Endodermal cell (in vitro differentiated cells): ENCODE results near the gene PARVB. TPM values are rescaled to one million over a fixed set of nuclear protein-coding genes. Genes with fewer than 3 reads are reported as not detected.

ENCODE experiments used
- DNase-seq: peaks from one replicate; pipeline ENCODE4 v3.0.0-alpha.2; 2017
- H3K27ac ChIP-seq: 2 replicates; pipeline ENCODE4 v1.5.1; 2013; ENCODE audit warnings: mild to moderate bottlenecking, low read depth, low read length, moderate library complexity
- H3K27me3 ChIP-seq: 2 replicates; pipeline ENCODE4 v1.6.1; 2013; ENCODE audit warnings: mild to moderate bottlenecking, low read length, moderate library complexity; ENCODE audit not compliant: insufficient read depth, control insufficient read depth, poor library complexity, severe bottlenecking
- H3K36me3 ChIP-seq: 2 replicates; pipeline ENCODE4 v1.7.0; 2013; ENCODE audit warnings: mild to moderate bottlenecking, low read length, moderate library complexity; ENCODE audit not compliant: control insufficient read depth, insufficient read depth
- H3K4me1 ChIP-seq: one replicate; pipeline ENCODE4 v1.7.0; 2013; ENCODE audit warnings: low read length; ENCODE audit not compliant: control insufficient read depth, insufficient read depth
- H3K4me3 ChIP-seq: 2 replicates; pipeline ENCODE4 v1.5.1; 2013; ENCODE audit warnings: mild to moderate bottlenecking, low read length, moderate library complexity
- H3K9ac ChIP-seq: 2 replicates; pipeline ENCODE4 v1.6.1; 2013; ENCODE audit warnings: mild to moderate bottlenecking, low read length, moderate library complexity; ENCODE audit not compliant: poor library complexity, severe bottlenecking; ENCODE audit errors: extremely low read depth
- H3K9me3 ChIP-seq: 2 replicates; pipeline ENCODE4 v1.6.1; 2013; ENCODE audit warnings: mild to moderate bottlenecking, low read length, moderate library complexity; ENCODE audit not compliant: control insufficient read depth
- H3K27ac Mint-ChIP-seq: 2 replicates; pipeline ENCODE4 v1.8.0; 2020; ENCODE audit warnings: mixed read lengths
- H3K27me3 Mint-ChIP-seq: 2 replicates; pipeline ENCODE4 v1.8.0; 2021; ENCODE audit warnings: mild to moderate bottlenecking, mixed read lengths; ENCODE audit not compliant: insufficient read depth
- H3K36me3 Mint-ChIP-seq: 2 replicates; pipeline ENCODE4 v1.8.0; 2020; ENCODE audit warnings: low read depth, mixed read lengths
- H3K4me1 Mint-ChIP-seq: 2 replicates; pipeline ENCODE4 v1.8.0; 2020; ENCODE audit warnings: mixed read lengths
- H3K4me3 Mint-ChIP-seq: 2 replicates; pipeline ENCODE4 v1.8.0; 2020; ENCODE audit warnings: mild to moderate bottlenecking, moderate library complexity, mixed read lengths
- H3K9me3 Mint-ChIP-seq: 2 replicates; pipeline ENCODE4 v1.8.0; 2020; ENCODE audit warnings: mild to moderate bottlenecking, mixed read lengths
- WGBS, 2 experiments: methylation state at CpG; one replicate each; pipeline versions ENCODE4 v1.1.5 to v1.1.7; 2013; ENCODE audit warnings: missing lambda C conversion rate in 2 of 2, mixed read lengths in 1 of 2; ENCODE audit not compliant: insufficient coverage in 1 of 2, insufficient read length in 1 of 2; 5-methylcytosine and 5-hydroxymethylcytosine counted together
- total RNA-seq, 2 donors: library from RNA; stranded (reverse); fragmentation: NEBNext Ultra II Directional in 1 of 2; extraction: Animal tissue kit (Norgen Biotek cat#: 25700) in 1 of 2; gene quantifications; 2 replicates in 1 of 2; 3 replicates in 1 of 2; pipeline ENCODE4 v1.2.1, GENCODE V29; 2021
- TF ChIP-seq, protein P1 (sequence below): fragments of 200-600 bp; sonication (generic); conservative IDR thresholded peaks from 2 replicates; pipeline ENCODE4 v1.5.0; 2021; ENCODE audit warnings: antibody characterized with exemption, mild to moderate bottlenecking

The PARVB gene
- total RNA-seq, 2 donors from 2014 or later, result 29.6 to 32.3 TPM

DNA sequence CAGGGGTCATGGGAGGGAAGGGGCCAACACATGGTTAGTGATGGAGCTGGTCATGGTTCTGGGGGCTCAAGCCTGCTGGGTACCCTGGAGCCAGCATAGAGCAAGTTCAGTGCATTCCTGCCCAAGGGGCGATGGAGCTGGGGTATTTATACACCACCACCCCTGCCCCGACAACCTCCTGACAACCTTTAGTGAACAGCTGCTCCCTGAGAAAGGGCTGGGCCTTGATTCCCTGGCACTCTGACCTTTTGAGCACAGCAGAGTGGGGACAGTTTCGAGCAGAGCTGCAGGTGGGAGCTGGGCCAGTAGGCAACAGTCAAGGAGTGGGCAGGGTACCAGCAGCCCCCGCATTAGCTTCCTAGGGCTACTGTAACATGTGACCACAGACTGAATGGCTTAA lies 162.6 kb downstream of the PARVB start:
- Mint-ChIP-seq H3K36me3 (no peaks in the 10 kb centered on the region), H3K9me3 (no peaks in the 10 kb centered on the region), H3K27me3 (no peaks in the 10 kb centered on the region), H3K4me1 (no peaks in the 10 kb centered on the region), H3K27ac (no peak overlapping the region), H3K4me3 (no peak overlapping the region)
- 89 to 92% methylated on average over 2 to 4 of the region's 4 CpGs for whole genome bisulfite sequencing, 2 experiments
- no peak overlapping the region for H3K4me3 ChIP-seq
- no peaks in the 10 kb centered on the region for H3K36me3 ChIP-seq
- DNase-seq, result no peak
- TF ChIP-seq, protein P1, sequence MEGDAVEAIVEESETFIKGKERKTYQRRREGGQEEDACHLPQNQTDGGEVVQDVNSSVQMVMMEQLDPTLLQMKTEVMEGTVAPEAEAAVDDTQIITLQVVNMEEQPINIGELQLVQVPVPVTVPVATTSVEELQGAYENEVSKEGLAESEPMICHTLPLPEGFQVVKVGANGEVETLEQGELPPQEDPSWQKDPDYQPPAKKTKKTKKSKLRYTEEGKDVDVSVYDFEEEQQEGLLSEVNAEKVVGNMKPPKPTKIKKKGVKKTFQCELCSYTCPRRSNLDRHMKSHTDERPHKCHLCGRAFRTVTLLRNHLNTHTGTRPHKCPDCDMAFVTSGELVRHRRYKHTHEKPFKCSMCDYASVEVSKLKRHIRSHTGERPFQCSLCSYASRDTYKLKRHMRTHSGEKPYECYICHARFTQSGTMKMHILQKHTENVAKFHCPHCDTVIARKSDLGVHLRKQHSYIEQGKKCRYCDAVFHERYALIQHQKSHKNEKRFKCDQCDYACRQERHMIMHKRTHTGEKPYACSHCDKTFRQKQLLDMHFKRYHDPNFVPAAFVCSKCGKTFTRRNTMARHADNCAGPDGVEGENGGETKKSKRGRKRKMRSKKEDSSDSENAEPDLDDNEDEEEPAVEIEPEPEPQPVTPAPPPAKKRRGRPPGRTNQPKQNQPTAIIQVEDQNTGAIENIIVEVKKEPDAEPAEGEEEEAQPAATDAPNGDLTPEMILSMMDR, result no peak
- H3K9me3 ChIP-seq, result no peaks in the 10 kb centered on the region
- peaks cover 7% of the 10 kb centered on the region for H3K4me1 ChIP-seq
- H3K27me3 ChIP-seq, result no peaks in the 10 kb centered on the region
- no peak overlapping the region for H3K9ac ChIP-seq
- no peak overlapping the region for H3K27ac ChIP-seq

DNA sequence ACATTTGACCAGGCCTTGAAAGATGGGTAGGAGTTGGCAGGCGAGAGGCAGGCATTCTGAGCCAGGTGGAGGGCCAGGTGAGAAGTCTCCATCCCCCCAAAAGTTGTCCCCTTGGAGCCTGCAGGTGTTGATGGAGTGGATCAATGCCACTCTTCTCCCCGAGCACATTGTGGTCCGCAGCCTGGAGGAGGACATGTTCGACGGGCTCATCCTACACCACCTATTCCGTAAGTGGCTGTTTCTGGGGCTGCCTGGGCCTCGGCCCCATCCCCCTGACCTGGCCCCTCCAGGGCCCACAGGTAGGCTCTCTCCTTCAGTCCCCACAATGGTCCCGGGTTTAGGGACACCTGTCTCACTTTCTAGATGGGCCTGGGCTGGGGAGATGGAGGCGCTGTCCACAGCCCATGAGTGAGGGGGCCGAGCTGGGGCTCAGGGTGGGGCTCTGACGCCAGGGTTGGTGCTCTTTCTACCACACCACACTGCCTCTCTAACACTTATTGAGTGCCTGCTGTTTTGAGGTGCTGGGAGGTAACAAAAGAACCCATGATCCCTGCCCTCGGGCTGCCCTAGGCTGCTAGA lies 163.6 kb downstream of the PARVB start:
- 93 to 94% methylated on average over 8 to 12 of the region's 12 CpGs for WGBS, 2 experiments
- H3K9ac ChIP-seq, result no peak overlapping the region
- Mint-ChIP-seq H3K36me3 (no peaks in the 10 kb centered on the region), H3K4me3 (no peak overlapping the region), H3K9me3 (no peaks in the 10 kb centered on the region), H3K4me1 (no peaks in the 10 kb centered on the region), H3K27me3 (no peaks in the 10 kb centered on the region), H3K27ac (no peak overlapping the region)
- no peaks in the 10 kb centered on the region for H3K9me3 ChIP-seq
- H3K4me1 ChIP-seq, result peaks cover 7% of the 10 kb centered on the region
- H3K27ac ChIP-seq, result no peak overlapping the region
- no peak overlapping the region for H3K4me3 ChIP-seq
- no peaks in the 10 kb centered on the region for H3K27me3 ChIP-seq
- TF ChIP-seq, protein P1, result no peak
- DNase-seq, result no peak
- H3K36me3 ChIP-seq, result no peaks in the 10 kb centered on the region

DNA sequence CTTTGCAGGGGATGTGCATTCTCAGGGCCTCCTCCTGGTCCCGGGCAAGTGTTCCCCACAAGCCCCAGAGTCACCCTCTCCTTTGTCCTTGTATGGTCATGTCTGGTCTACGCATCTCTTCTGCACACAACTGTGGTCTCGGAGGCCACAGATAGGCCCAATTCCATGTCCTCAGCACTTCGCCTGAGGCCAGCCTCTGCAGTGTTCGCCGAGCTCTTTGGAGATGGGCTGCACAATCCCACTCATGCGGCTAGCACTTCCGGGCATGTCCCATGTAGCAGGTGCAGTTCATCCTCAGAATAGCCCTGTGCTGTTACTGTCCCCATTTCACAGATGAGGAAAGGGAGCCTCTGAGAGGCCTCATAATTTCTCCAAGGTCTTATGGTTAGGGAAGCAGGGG lies 164.2 kb downstream of the PARVB start:
- DNase-seq, result no peak
- Mint-ChIP-seq H3K4me1 (no peaks in the 10 kb centered on the region), H3K36me3 (no peaks in the 10 kb centered on the region), H3K9me3 (no peaks in the 10 kb centered on the region), H3K4me3 (no peak overlapping the region), H3K27me3 (no peaks in the 10 kb centered on the region), H3K27ac (no peak overlapping the region)
- Histone ChIP-seq H3K27ac (no peak overlapping the region), H3K9ac (no peak overlapping the region), H3K4me1 (peaks cover 7% of the 10 kb centered on the region), H3K27me3 (no peaks in the 10 kb centered on the region), H3K36me3 (no peaks in the 10 kb centered on the region), H3K9me3 (no peaks in the 10 kb centered on the region), H3K4me3 (no peak overlapping the region)
- TF ChIP-seq, protein P1, result no peak
- 94 to 97% methylated on average over 8 of the region's 8 CpGs for WGBS, 2 experiments
